DMS153 (cell line): Measurements from ENCODE around the gene ISX.

Experiments
- DNase-seq: peaks from one replicate; lab custom pipeline; 2025; lab: John Stamatoyannopoulos, UW

The ISX gene

GRCh38 chr22:35053060-35053835 is 12.7 kb upstream of the ISX start:
- no peak for DNase-seq

GRCh38 chr22:35054064-35054463 is 11.9 kb upstream of the ISX start:
- no peak for DNase-seq

GRCh38 chr22:35056486-35056885 is 9.5 kb upstream of the ISX start:
- no peak for DNase-seq

- DNase-seq = no peak
These were observed 8.8 kb upstream of the ISX start for GRCh38 chr22:35057155-35057554.

GRCh38 chr22:35059632-35060031 is 6.3 kb upstream of the ISX start:
- no peak for DNase-seq

- DNase-seq = no peak
These were observed 1.3 kb upstream of the ISX start for GRCh38 chr22:35064664-35065063.

- DNase-seq = no peak
These were observed 775 bp upstream of the ISX start for GRCh38 chr22:35065183-35065582.

- DNase-seq = no peak
These were observed 810 bp downstream of the ISX start for GRCh38 chr22:35066768-35067167.

- DNase-seq = no peak
These were observed 3.6 kb downstream of the ISX start for GRCh38 chr22:35069541-35069940.

GRCh38 chr22:35070451-35071093 is 4.6 kb downstream of the ISX start:
- no peak for DNase-seq

- no peak for DNase-seq
These were observed 5.8 kb downstream of the ISX start for GRCh38 chr22:35071784-35072183.

GRCh38 chr22:35072925-35073324 is 7.0 kb downstream of the ISX start:
- DNase-seq = no peak

- DNase-seq = no peak
These were observed 8.6 kb downstream of the ISX start for GRCh38 chr22:35074583-35074982.

GRCh38 chr22:35076630-35077029 is 10.7 kb downstream of the ISX start:
- no peak for DNase-seq

- DNase-seq = no peak
These were observed 19.7 kb downstream of the ISX start for GRCh38 chr22:35085621-35086020.

GRCh38 chr22:35089139-35089538 is 23.2 kb downstream of the ISX start:
- DNase-seq = no peak

- no peak for DNase-seq
These were observed 26.4 kb downstream of the ISX start for GRCh38 chr22:35092406-35092805.

- no peak for DNase-seq
These were observed 33.0 kb downstream of the ISX start for GRCh38 chr22:35098921-35099320.

- DNase-seq = no peak
These were observed 33.9 kb downstream of the ISX start for GRCh38 chr22:35099883-35100282.

- DNase-seq = no peak
These were observed 36.7 kb downstream of the ISX start for GRCh38 chr22:35102663-35103062.

GRCh38 chr22:35103761-35104160 is 37.8 kb downstream of the ISX start:
- no peak for DNase-seq

GRCh38 chr22:35104491-35104890 is 38.5 kb downstream of the ISX start:
- DNase-seq = no peak

GRCh38 chr22:35109616-35110015 is 43.7 kb downstream of the ISX start:
- DNase-seq = no peak

GRCh38 chr22:35111244-35111643 is 45.3 kb downstream of the ISX start:
- no peak for DNase-seq
